H9 (cell line): ENCODE data around the gene KCNJ16. TPM values are rescaled to one million over a fixed set of nuclear protein-coding genes. Genes with fewer than 3 reads are reported as not detected.

Source experiments
- DNase-seq: peaks from one replicate; pipeline ENCODE4 v3.0.0-alpha.2; 2017
- H2AFZ ChIP-seq: one replicate; pipeline ENCODE4 v1.6.1; 2013; ENCODE audit warnings: mild to moderate bottlenecking, low read length, control low read depth, moderate library complexity
- H2AK5ac ChIP-seq: 2 replicates; pipeline ENCODE4 v1.6.1; 2013; ENCODE audit warnings: low read length, control low read depth, mixed read lengths; ENCODE audit not compliant: insufficient read length
- H2BK120ac ChIP-seq: one replicate; pipeline ENCODE4 v1.6.1; 2013; ENCODE audit warnings: low read depth, mild to moderate bottlenecking, low read length, control low read depth, inconsistent platforms; ENCODE audit not compliant: poor library complexity, severe bottlenecking
- H2BK12ac ChIP-seq: 2 replicates; pipeline ENCODE4 v1.6.1; 2013; ENCODE audit warnings: low read length, control low read depth, mixed read lengths, low read depth; ENCODE audit not compliant: insufficient read length
- H2BK15ac ChIP-seq: 2 replicates; pipeline ENCODE4 v1.6.1; 2013; ENCODE audit warnings: low read depth, low read length, control low read depth
- H2BK20ac ChIP-seq: one replicate; pipeline ENCODE4 v1.6.1; 2013; ENCODE audit warnings: low read depth, mild to moderate bottlenecking, low read length, control low read depth, inconsistent platforms; ENCODE audit not compliant: poor library complexity, severe bottlenecking
- H2BK5ac ChIP-seq: 2 replicates; pipeline ENCODE4 v1.6.1; 2013; ENCODE audit warnings: low read length, control low read depth, mixed read lengths; ENCODE audit not compliant: insufficient read length
- H3K14ac ChIP-seq: 2 replicates; pipeline ENCODE4 v1.6.1; 2013; ENCODE audit warnings: low read length, control low read depth; ENCODE audit not compliant: insufficient read depth
- H3K18ac ChIP-seq: 2 replicates; pipeline ENCODE4 v1.6.1; 2013; ENCODE audit warnings: low read depth, mild to moderate bottlenecking, mixed read lengths, low read length, control low read depth; ENCODE audit not compliant: insufficient read length
- H3K23ac ChIP-seq: 2 replicates; pipeline ENCODE4 v1.6.1; 2013; ENCODE audit warnings: low read length, control low read depth, mixed read lengths, low read depth; ENCODE audit not compliant: insufficient read length
- H3K23me2 ChIP-seq: 2 replicates; pipeline ENCODE4 v1.6.1; 2013; ENCODE audit warnings: low read depth, mild to moderate bottlenecking, mixed read lengths, low read length, control low read depth; ENCODE audit not compliant: insufficient read length, poor library complexity, severe bottlenecking
- H3K27ac ChIP-seq: 2 replicates; pipeline ENCODE4 v1.5.1; 2013; ENCODE audit warnings: low read length, control low read depth, mixed read lengths, low read depth; ENCODE audit not compliant: insufficient read length
- H3K27me3 ChIP-seq: 2 replicates; pipeline ENCODE4 v1.6.1; 2013; ENCODE audit warnings: low read length, control low read depth, inconsistent platforms; ENCODE audit not compliant: insufficient read depth
- H3K4ac ChIP-seq: 2 replicates; pipeline ENCODE4 v1.6.1; 2013; ENCODE audit warnings: low read depth, mild to moderate bottlenecking, control low read depth, inconsistent platforms, low read length, moderate library complexity
- H3K4me1 ChIP-seq: 2 replicates; pipeline ENCODE4 v1.6.1; 2013; ENCODE audit warnings: low read length, control low read depth, inconsistent platforms; ENCODE audit not compliant: insufficient read depth
- H3K4me2 ChIP-seq: 2 replicates; pipeline ENCODE4 v1.6.1; 2013; ENCODE audit warnings: low read length, control low read depth, mixed read lengths; ENCODE audit not compliant: insufficient read length, insufficient read depth
- H3K56ac ChIP-seq: 2 replicates; pipeline ENCODE4 v1.6.1; 2013; ENCODE audit warnings: low read depth, mild to moderate bottlenecking, mixed read lengths, low read length, control low read depth; ENCODE audit not compliant: insufficient read length
- H3K79me1 ChIP-seq: 2 replicates; pipeline ENCODE4 v1.6.1; 2013; ENCODE audit warnings: low read depth, mild to moderate bottlenecking, moderate library complexity, low read length, control low read depth, inconsistent platforms; ENCODE audit not compliant: insufficient read depth, poor library complexity, severe bottlenecking
- H3K79me2 ChIP-seq: 2 replicates; pipeline ENCODE4 v1.6.1; 2013; ENCODE audit warnings: low read length, control low read depth, inconsistent platforms; ENCODE audit not compliant: insufficient read depth
- H3K9ac ChIP-seq: 2 replicates; pipeline ENCODE4 v1.6.1; 2013; ENCODE audit warnings: low read length, control low read depth, mixed read lengths; ENCODE audit not compliant: insufficient read length; ENCODE audit errors: extremely low read depth
- H3K9me3 ChIP-seq: one replicate; pipeline ENCODE4 v1.6.1; 2013; ENCODE audit warnings: low read depth, low read length, inconsistent platforms; ENCODE audit not compliant: control insufficient read depth
- H3T11ph ChIP-seq: one replicate; pipeline ENCODE4 v1.6.1; 2013; ENCODE audit warnings: mild to moderate bottlenecking, low read length, control low read depth, inconsistent platforms
- H4K20me1 ChIP-seq: one replicate; pipeline ENCODE4 v1.6.1; 2013; ENCODE audit not compliant: control insufficient read depth, insufficient read length, insufficient read depth
- H4K5ac ChIP-seq: 2 replicates; pipeline ENCODE4 v1.6.1; 2013; ENCODE audit warnings: low read depth, mild to moderate bottlenecking, mixed read lengths, low read length, control low read depth; ENCODE audit not compliant: insufficient read length
- H4K8ac ChIP-seq: replicated peaks from 2 replicates; pipeline ENCODE4 v1.6.1; 2013; ENCODE audit warnings: low read length, control low read depth, mixed read lengths, low read depth; ENCODE audit not compliant: insufficient read length
- H4K91ac ChIP-seq: 2 replicates; pipeline ENCODE4 v1.6.1; 2013; ENCODE audit warnings: low read depth, mild to moderate bottlenecking, moderate library complexity, mixed read lengths, low read length, control low read depth; ENCODE audit not compliant: insufficient read length
- H3K27ac Mint-ChIP-seq, 3 experiments: 2 replicates in 2 of 3; 3 replicates in 1 of 3; pipeline ENCODE4 v1.8.0; 2020 to 2021; ENCODE audit warnings: mixed read lengths in 3 of 3, mild to moderate bottlenecking in 1 of 3, moderate library complexity in 1 of 3
- H3K27me3 Mint-ChIP-seq: 2 replicates; pipeline ENCODE4 v1.8.0; 2021; ENCODE audit warnings: low read depth, mild to moderate bottlenecking, moderate library complexity, mixed read lengths
- H3K36me3 Mint-ChIP-seq, 3 experiments: 2 replicates in 2 of 3; 3 replicates in 1 of 3; pipeline ENCODE4 v1.8.0; 2020 to 2021; ENCODE audit warnings: low read depth in 3 of 3, mixed read lengths in 3 of 3; ENCODE audit not compliant: insufficient read depth in 1 of 3
- H3K4me1 Mint-ChIP-seq, 2 experiments: 2 replicates each; pipeline ENCODE4 v1.8.0; 2020; ENCODE audit warnings: mixed read lengths in 2 of 2
- H3K4me3 Mint-ChIP-seq, 2 experiments: 2 replicates in 1 of 2; 3 replicates in 1 of 2; pipeline ENCODE4 v1.8.0; 2020 to 2021; ENCODE audit warnings: mild to moderate bottlenecking in 2 of 2, mixed read lengths in 2 of 2, moderate library complexity in 1 of 2
- H3K9me3 Mint-ChIP-seq, 2 experiments: 2 replicates in 1 of 2; 3 replicates in 1 of 2; pipeline ENCODE4 v1.8.0; 2020; ENCODE audit warnings: mild to moderate bottlenecking in 2 of 2, mixed read lengths in 2 of 2, moderate library complexity in 1 of 2
- CTCF ChIP-seq: fragments of 200-600 bp; sonication (generic); conservative IDR thresholded peaks from 3 replicates; pipeline ENCODE4 v1.8.0; 2021; ENCODE audit warnings: antibody characterized with exemption, mild to moderate bottlenecking
- WGBS: extraction: QIAGEN DNeasy Blood & Tissue Kit; methylation state at CpG from one replicate; pipeline ENCODE4 v1.1.7; 2013; ENCODE audit warnings: missing lambda C conversion rate, low lambda C conversion rate, mixed read lengths; ENCODE audit not compliant: insufficient read length; ENCODE audit errors: extremely low coverage; 5-methylcytosine and 5-hydroxymethylcytosine counted together
- total RNA-seq: library from RNA; stranded (reverse); gene quantifications from 2 replicates; pipeline ENCODE4 v1.2.1, GENCODE V29; 2021

Gene KCNJ16
- total RNA-seq, 1 experiment from 2014 or later: not detected

- H3K9me3 Mint-ChIP-seq: no peaks in the 10 kb centered on the region; a peak in 1 of 5 replicates
- no peak overlapping the region for H3K4ac ChIP-seq
- no peak overlapping the region for H3K9ac ChIP-seq
- H2BK5ac ChIP-seq: no peak overlapping the region
- H3K79me2 ChIP-seq: no peaks in the 10 kb centered on the region
- DNase-seq: no peak
- no peak overlapping the region for H2AFZ ChIP-seq
- no CpG with 5 or more reads among the region's 3 CpGs for WGBS
- no peak overlapping the region for H3K4me3 Mint-ChIP-seq
- H3K9me3 ChIP-seq: no peaks in the 10 kb centered on the region
- no peak overlapping the region for H2BK15ac ChIP-seq
- H3K4me2 ChIP-seq: no peak overlapping the region
- H3K36me3 Mint-ChIP-seq: no peaks in the 10 kb centered on the region
- no peaks in the 10 kb centered on the region for H3K4me1 ChIP-seq
- H3K27ac ChIP-seq: no peak overlapping the region
- H3T11ph ChIP-seq: no peak overlapping the region
- H4K20me1 ChIP-seq: no peaks in the 10 kb centered on the region
- no peaks in the 10 kb centered on the region for H3K23me2 ChIP-seq
- no peaks in the 10 kb centered on the region for H3K79me1 ChIP-seq
- H2BK20ac ChIP-seq: no peak overlapping the region
- no peak overlapping the region for H3K56ac ChIP-seq
- no peak overlapping the region for H4K8ac ChIP-seq
- no peak overlapping the region for H3K14ac ChIP-seq
- no peak overlapping the region for H2BK120ac ChIP-seq
- no peak for TF ChIP-seq CTCF
- H3K23ac ChIP-seq: no peak overlapping the region
- H3K27me3 Mint-ChIP-seq: no peaks in the 10 kb centered on the region
- no peaks in the 10 kb centered on the region for H3K27me3 ChIP-seq
- no peak overlapping the region for H3K18ac ChIP-seq
- no peak overlapping the region for H3K27ac Mint-ChIP-seq
- H4K5ac ChIP-seq: no peak overlapping the region
- H2BK12ac ChIP-seq: no peak overlapping the region
- no peak overlapping the region for H2AK5ac ChIP-seq
- no peak overlapping the region for H4K91ac ChIP-seq
- H3K4me1 Mint-ChIP-seq: no peaks in the 10 kb centered on the region
Observed at GRCh38 chr17:70078994-70079531, 4.0 kb downstream of the KCNJ16 start.
